DND-41 (cell line): ENCODE data around the gene MKLN1.

ENCODE experiments used
- ATAC-seq: fragments of 200-7000 bp; cut with Tn5 transposase; 3 replicates; pipeline ENCODE4 v1.9.1; 2021; ENCODE audit warnings: low read depth; ENCODE audit not compliant: insufficient read depth
- DNase-seq: peaks from one replicate; pipeline ENCODE4 v3.0.0-alpha.2; 2020
- H2AFZ ChIP-seq: 2 replicates; pipeline ENCODE4 v1.6.0; 2012; ENCODE audit warnings: low read depth, low read length
- H3K27ac ChIP-seq: 2 replicates; pipeline ENCODE4 v1.5.1; 2012; ENCODE audit warnings: low read length, inconsistent platforms
- H3K27me3 ChIP-seq: fragments of 200-600 bp; sonication (generic); 2 replicates; pipeline ENCODE4 v1.6.0; 2012; ENCODE audit warnings: low read length, mild to moderate bottlenecking, inconsistent platforms; ENCODE audit not compliant: insufficient read depth, poor library complexity
- H3K36me3 ChIP-seq: 2 replicates; pipeline ENCODE4 v1.5.1; 2012; ENCODE audit warnings: low read length, inconsistent platforms; ENCODE audit not compliant: insufficient read depth
- H3K4me1 ChIP-seq: 2 replicates; pipeline ENCODE4 v1.5.1; 2012; ENCODE audit warnings: mild to moderate bottlenecking, low read length; ENCODE audit not compliant: insufficient read depth
- H3K4me2 ChIP-seq: 2 replicates; pipeline ENCODE4 v1.6.0; 2012; ENCODE audit warnings: mild to moderate bottlenecking, moderate library complexity, low read length, inconsistent platforms; ENCODE audit not compliant: insufficient read depth
- H3K4me3 ChIP-seq, 2 experiments: fragments of 200-600 bp in 1 of 2; shearing (Covaris generic) in 1 of 2; 2 replicates each; pipeline ENCODE4 v1.5.1; 2012 to 2016; ENCODE audit warnings: inconsistent platforms in 2 of 2, low read length in 2 of 2, mild to moderate bottlenecking in 2 of 2, low read depth in 1 of 2, moderate library complexity in 1 of 2
- H3K79me2 ChIP-seq: 2 replicates; pipeline ENCODE4 v1.6.0; 2012; ENCODE audit warnings: low read length, inconsistent platforms; ENCODE audit not compliant: insufficient read depth
- H3K9ac ChIP-seq: 2 replicates; pipeline ENCODE4 v1.6.0; 2012; ENCODE audit warnings: low read depth, mild to moderate bottlenecking, inconsistent platforms, low read length, moderate library complexity
- H3K9me3 ChIP-seq: 2 replicates; pipeline ENCODE4 v1.5.1; 2012; ENCODE audit warnings: low read length, moderate library complexity, mild to moderate bottlenecking, inconsistent platforms; ENCODE audit not compliant: insufficient read depth, severe bottlenecking
- H4K20me1 ChIP-seq: 2 replicates; pipeline ENCODE4 v1.6.0; 2012; ENCODE audit warnings: low read length; ENCODE audit not compliant: insufficient read depth
- CTCF ChIP-seq: IDR thresholded peaks from 2 replicates; pipeline ENCODE4 v1.5.1; 2012; ENCODE audit warnings: borderline replicate concordance, low read length, moderate library complexity, mild to moderate bottlenecking; ENCODE audit not compliant: poor library complexity, severe bottlenecking; ENCODE audit errors: extremely low read depth
- EZH2 ChIP-seq: IDR thresholded peaks from 3 replicates; pipeline ENCODE4 v1.6.1; 2012; ENCODE audit warnings: borderline replicate concordance, low read depth, mild to moderate bottlenecking, moderate library complexity, low read length, inconsistent platforms; ENCODE audit not compliant: severe bottlenecking

Gene MKLN1

GRCh38 chr7:131364767-131365344, 37.2 kb downstream of the MKLN1 start:
- Histone ChIP-seq H3K27ac (no peak overlapping the region), H2AFZ (no peak overlapping the region), H4K20me1 (peaks cover 91% of the 10 kb centered on the region), H3K27me3 (no peaks in the 10 kb centered on the region), H3K4me2 (no peak overlapping the region), H3K9ac (no peak overlapping the region), H3K4me1 (peaks cover 35% of the 10 kb centered on the region), H3K9me3 (no peaks in the 10 kb centered on the region), H3K4me3 (no peak overlapping the region), H3K36me3 (no peaks in the 10 kb centered on the region), H3K79me2 (peaks cover 100% of the 10 kb centered on the region)
- DNase-seq = no peak
- no peak for TF ChIP-seq CTCF
- no peak for TF ChIP-seq EZH2
- no peak for ATAC-seq

GRCh38 chr7:131365838-131366237, 38.2 kb downstream of the MKLN1 start:
- Histone ChIP-seq H3K4me2 (no peak overlapping the region), H3K27me3 (no peaks in the 10 kb centered on the region), H3K4me3 (no peak overlapping the region), H3K9me3 (no peaks in the 10 kb centered on the region), H3K27ac (no peak overlapping the region), H3K9ac (no peak overlapping the region), H3K79me2 (peaks cover 100% of the 10 kb centered on the region), H3K36me3 (no peaks in the 10 kb centered on the region), H2AFZ (no peak overlapping the region), H3K4me1 (peaks cover 35% of the 10 kb centered on the region), H4K20me1 (peaks cover 89% of the 10 kb centered on the region)
- ATAC-seq (no peak), DNase-seq (no peak)
- no peak for TF ChIP-seq CTCF
- no peak for TF ChIP-seq EZH2

GRCh38 chr7:131369354-131369753, 41.7 kb downstream of the MKLN1 start:
- Histone ChIP-seq H3K27ac (no peak overlapping the region), H3K79me2 (peaks cover 99% of the 10 kb centered on the region), H3K9me3 (no peaks in the 10 kb centered on the region), H3K9ac (no peak overlapping the region), H3K4me2 (no peak overlapping the region), H4K20me1 (peaks cover 82% of the 10 kb centered on the region), H3K27me3 (no peaks in the 10 kb centered on the region), H2AFZ (no peak overlapping the region), H3K4me1 (peaks cover 26% of the 10 kb centered on the region), H3K4me3 (no peak overlapping the region), H3K36me3 (no peaks in the 10 kb centered on the region)
- ATAC-seq = no peak
- TF ChIP-seq EZH2 (no peak), CTCF (no peak)
- no peak for DNase-seq
